GM20000 (cell line): ENCODE results near the gene MIPOL1.

ENCODE experiments used
- DNase-seq: peaks from one replicate; pipeline ENCODE4 v3.0.0; 2012; ENCODE audit warnings: low spot score
- CTCF ChIP-seq: IDR thresholded peaks from 2 replicates; pipeline ENCODE4 v1.5.1; 2012; ENCODE audit warnings: mild to moderate bottlenecking, control low read depth; ENCODE audit errors: extremely low read depth, missing control alignments

MIPOL1 gene

GRCh38 chr14:37257501-37258070, 59.8 kb downstream of the MIPOL1 start:
- DNase-seq = no peak
- no peak for TF ChIP-seq CTCF

GRCh38 chr14:37262649-37263048, 64.9 kb downstream of the MIPOL1 start:
- no peak for TF ChIP-seq CTCF
- no peak for DNase-seq

- DNase-seq = no peak
- no peak for TF ChIP-seq CTCF
Measured at GRCh38 chr14:37263656-37264236, 66.0 kb downstream of the MIPOL1 start.

- DNase-seq = no peak
- TF ChIP-seq CTCF = no peak
Measured at GRCh38 chr14:37268788-37269187, 71.1 kb downstream of the MIPOL1 start.

- TF ChIP-seq CTCF = no peak
- no peak for DNase-seq
Measured at GRCh38 chr14:37270629-37271028, 72.9 kb downstream of the MIPOL1 start.

GRCh38 chr14:37272569-37272968, 74.8 kb downstream of the MIPOL1 start:
- no peak for TF ChIP-seq CTCF
- no peak for DNase-seq

GRCh38 chr14:37274652-37275051, 76.9 kb downstream of the MIPOL1 start:
- no peak for DNase-seq
- no peak for TF ChIP-seq CTCF
